Bronchial epithelial cell (primary cell): ENCODE results near the gene ALG14. TPM values are rescaled to one million over a fixed set of nuclear protein-coding genes. Genes with fewer than 3 reads are reported as not detected.

ENCODE experiments used
- DNase-seq: peaks from one replicate; pipeline ENCODE4 v3.0.0-alpha.2; 2010; ENCODE audit warnings: low read depth
- FAIRE-seq: peaks from 2 replicates; lab custom pipeline; 2011; peaks lifted over from hg19 to GRCh38; lab: Jason Lieb, UNC
- H3K27me3 ChIP-seq: 2 replicates; pipeline ENCODE4 v1.5.1; 2011; ENCODE audit warnings: low read length; ENCODE audit not compliant: control insufficient read depth, insufficient read depth
- H3K36me3 ChIP-seq: 2 replicates; pipeline ENCODE4 v1.5.1; 2011; ENCODE audit warnings: low read length; ENCODE audit not compliant: control insufficient read depth, insufficient read depth
- H3K4me3 ChIP-seq: 2 replicates; pipeline ENCODE4 v1.5.1; 2011; ENCODE audit warnings: mild to moderate bottlenecking, low read depth, low read length, control low read depth
- CTCF ChIP-seq: IDR thresholded peaks from 2 replicates; pipeline ENCODE4 v1.5.1; 2011; ENCODE audit warnings: mild to moderate bottlenecking, moderate library complexity, low read length, control low read depth, inconsistent platforms; ENCODE audit not compliant: insufficient read depth, severe bottlenecking
- total RNA-seq: library from RNA; depleted of rRNA; stranded (reverse); fragments of >200 nt; gene quantifications from 2 replicates; pipeline ENCODE4 v1.2.1, GENCODE V29; 2014

The ALG14 gene
- total RNA-seq, 1 donor from 2014 or later, result 0.53 TPM

DNA sequence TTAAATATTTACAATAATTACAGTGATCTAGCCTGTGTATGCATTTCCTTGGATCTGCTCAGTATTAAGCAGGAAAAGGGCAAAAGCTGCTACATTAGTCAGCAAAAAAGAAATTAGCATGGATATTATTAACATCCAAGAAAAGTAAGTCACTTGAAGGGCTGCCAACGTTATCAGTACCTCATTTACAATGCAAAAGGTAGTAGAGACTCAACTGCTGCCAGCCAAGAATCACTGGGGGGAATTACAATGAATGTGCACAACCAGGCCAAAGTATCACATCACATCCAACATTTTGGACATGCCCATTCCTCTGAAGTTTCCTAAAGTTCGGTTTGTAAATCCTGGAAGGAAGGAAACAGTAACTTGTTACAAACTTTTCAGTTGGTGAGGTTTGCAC is 147.7 kb downstream of the ALG14 start:
- DNase-seq, result peak; percentile 42

More for the DNA sequence above, 147.7 kb downstream of the ALG14 start:
- no peak for FAIRE-seq
- H3K27me3 ChIP-seq, result no peaks in the 10 kb centered on the region
- TF ChIP-seq CTCF, result no peak
- H3K4me3 ChIP-seq, result peak overlapping the region; percentile 83
- H3K36me3 ChIP-seq, result no peaks in the 10 kb centered on the region

Other genes starting within 250 kb of the ALG14 start
- gene CNN3, start 145.8 kb downstream of the ALG14 start, total RNA-seq, result 33.4 and 55.4 TPM in 2 replicates
- gene TLCD4, start 44.4 kb upstream of the ALG14 start, total RNA-seq, result 0.51 and 0.53 TPM in 2 replicates
- 8.4 and 13.2 TPM in 2 replicates for gene RWDD3, start 161.3 kb upstream of the ALG14 start, total RNA-seq